NB4 (cell line): ENCODE data around the gene FAM221B.

Source experiments
- TF ChIP-seq, protein P1 (sequence below): IDR thresholded peaks from one replicate; pipeline ENCODE4 v1.5.1; 2012; ENCODE audit warnings: low read depth, low read length
- TF ChIP-seq, protein P2 (sequence below): IDR thresholded peaks from 2 replicates; pipeline ENCODE4 v1.6.1; 2011; ENCODE audit warnings: low read depth, low read length

GRCh38 chr9:35814841-35815543, 13.5 kb downstream of the FAM221B start, which contains the start of gene HINT2:
- TF ChIP-seq, protein P1, sequence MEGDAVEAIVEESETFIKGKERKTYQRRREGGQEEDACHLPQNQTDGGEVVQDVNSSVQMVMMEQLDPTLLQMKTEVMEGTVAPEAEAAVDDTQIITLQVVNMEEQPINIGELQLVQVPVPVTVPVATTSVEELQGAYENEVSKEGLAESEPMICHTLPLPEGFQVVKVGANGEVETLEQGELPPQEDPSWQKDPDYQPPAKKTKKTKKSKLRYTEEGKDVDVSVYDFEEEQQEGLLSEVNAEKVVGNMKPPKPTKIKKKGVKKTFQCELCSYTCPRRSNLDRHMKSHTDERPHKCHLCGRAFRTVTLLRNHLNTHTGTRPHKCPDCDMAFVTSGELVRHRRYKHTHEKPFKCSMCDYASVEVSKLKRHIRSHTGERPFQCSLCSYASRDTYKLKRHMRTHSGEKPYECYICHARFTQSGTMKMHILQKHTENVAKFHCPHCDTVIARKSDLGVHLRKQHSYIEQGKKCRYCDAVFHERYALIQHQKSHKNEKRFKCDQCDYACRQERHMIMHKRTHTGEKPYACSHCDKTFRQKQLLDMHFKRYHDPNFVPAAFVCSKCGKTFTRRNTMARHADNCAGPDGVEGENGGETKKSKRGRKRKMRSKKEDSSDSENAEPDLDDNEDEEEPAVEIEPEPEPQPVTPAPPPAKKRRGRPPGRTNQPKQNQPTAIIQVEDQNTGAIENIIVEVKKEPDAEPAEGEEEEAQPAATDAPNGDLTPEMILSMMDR, result no peak
- TF ChIP-seq, protein P2, sequence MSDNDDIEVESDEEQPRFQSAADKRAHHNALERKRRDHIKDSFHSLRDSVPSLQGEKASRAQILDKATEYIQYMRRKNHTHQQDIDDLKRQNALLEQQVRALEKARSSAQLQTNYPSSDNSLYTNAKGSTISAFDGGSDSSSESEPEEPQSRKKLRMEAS, result no peak
